HG03460 (cell line): ENCODE data around the gene PTH1R.
A peak's percentile ranks its signal among the peaks of the same experiment; 100 is the strongest.

Source experiments
- ATAC-seq: cut with Tn5 transposase; IDR thresholded peaks from one replicate; pipeline ENCODE4 v1.9.1; 2021; ENCODE audit not compliant: unreplicated experiment

PTH1R gene

DNA sequence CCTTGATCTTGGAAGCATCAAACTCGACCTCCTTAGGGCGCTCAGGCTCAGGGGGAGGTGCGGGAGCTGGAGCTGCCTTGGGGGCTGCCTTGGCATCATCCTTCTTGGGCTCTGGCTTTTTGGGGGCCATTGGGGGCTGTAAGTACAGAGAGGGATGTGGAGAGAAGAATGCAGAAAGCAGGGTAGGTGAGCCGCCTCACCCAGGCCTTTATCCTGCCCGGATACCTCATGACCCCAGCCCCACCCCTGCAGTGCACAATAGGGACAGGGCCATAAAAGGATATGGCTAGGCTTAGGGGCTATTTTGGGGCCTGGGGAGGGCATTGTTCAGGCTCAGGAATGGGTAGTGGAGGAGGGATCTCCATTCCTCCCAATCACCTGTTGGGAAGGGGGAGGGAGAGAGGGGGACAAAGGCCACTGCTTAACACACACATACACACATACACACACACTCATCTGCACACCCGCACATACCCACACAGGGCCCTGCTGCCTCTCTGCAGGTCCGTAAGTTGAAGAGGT lies 14.2 kb upstream of the PTH1R start, which contains the start of gene MYL3:
MYL3 (minus strand) TSS at position 184 of the 522 bp plus-strand sequence; CDS start at position 130, 54 bp downstream.
- ATAC-seq, result no peak

DNA sequence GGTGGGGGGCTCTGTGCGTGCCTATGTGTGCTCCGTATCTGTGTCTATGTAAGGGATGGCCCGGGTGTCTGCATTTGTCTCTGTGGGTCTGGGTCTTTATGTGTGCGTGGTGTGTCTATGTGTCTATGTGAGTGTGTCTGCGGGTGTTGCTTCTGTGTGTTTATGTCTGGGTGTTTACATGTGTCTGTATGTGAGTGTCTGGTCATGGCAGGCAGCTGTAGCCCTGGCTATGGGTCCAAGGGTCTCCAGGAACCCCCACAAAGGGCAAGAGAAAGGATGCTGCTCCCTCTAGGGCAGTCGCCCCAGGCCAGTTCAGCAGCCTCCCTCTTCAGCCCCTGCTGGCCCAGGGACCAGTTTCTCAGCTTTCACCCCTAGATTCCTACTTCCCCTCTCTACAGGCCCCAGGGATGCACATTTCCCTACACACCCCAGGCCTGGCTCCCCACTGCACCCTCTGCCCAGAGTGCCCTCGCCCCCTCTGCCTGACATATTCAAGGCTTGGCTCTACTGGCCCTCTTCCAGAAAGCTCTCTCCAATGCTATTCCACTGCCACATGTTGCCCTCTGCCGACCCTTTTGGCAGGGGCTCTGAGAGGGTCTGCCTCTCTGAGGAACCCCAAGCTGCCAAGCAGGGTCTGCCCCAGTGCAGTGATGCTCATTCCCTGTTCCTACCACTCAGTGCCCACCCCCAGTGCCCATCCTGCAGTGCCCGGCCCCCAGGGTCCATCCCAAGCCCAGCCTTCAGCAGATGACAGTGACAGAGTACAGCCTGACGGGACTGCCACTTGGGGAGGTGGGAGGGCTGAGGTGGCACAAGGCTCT lies 13.2 kb upstream of the PTH1R start:
- ATAC-seq, result no peak

DNA sequence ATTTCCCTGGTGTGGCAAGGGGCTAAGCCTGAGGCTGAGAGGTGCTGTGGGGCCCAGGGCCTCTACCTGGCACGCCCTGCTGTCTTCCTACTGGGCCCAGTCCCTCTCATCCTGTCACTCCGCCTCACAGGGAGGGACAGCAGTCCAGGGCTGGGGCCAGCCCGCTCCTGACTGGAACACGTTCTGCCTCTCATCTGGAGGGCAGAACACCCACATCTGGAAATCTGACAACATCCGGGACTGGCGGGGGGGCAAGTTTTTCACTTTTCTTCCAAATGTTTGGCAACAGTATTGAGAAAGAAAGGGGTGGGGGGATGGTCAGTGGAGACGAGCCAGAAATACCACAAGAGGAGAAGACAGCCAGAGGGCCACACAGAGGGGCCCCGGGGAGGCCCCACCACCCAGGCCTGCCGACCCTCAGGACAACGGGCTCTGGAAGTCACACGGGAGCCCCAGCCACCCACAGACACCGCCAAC lies 12.5 kb upstream of the PTH1R start:
- ATAC-seq, result no peak

DNA sequence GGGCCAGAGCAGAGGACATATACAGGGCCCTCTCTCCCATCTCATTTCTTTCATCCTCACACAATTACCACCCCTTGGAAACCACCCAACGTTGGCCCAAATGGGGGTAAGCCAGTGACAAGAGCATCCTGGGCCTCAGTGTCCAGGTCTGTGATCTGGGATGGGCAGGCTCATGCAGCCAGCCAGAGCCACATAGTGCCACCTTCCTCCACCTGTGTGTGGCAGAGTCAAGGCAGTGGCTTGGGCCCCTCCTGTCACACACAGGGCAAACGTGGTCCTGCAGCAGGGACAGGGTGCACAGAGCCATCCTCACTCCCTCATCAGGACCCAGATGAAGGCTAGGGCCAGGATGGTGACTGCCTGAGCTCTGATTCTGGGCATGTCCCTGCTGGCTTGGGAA lies 12.0 kb upstream of the PTH1R start:
- no peak for ATAC-seq

DNA sequence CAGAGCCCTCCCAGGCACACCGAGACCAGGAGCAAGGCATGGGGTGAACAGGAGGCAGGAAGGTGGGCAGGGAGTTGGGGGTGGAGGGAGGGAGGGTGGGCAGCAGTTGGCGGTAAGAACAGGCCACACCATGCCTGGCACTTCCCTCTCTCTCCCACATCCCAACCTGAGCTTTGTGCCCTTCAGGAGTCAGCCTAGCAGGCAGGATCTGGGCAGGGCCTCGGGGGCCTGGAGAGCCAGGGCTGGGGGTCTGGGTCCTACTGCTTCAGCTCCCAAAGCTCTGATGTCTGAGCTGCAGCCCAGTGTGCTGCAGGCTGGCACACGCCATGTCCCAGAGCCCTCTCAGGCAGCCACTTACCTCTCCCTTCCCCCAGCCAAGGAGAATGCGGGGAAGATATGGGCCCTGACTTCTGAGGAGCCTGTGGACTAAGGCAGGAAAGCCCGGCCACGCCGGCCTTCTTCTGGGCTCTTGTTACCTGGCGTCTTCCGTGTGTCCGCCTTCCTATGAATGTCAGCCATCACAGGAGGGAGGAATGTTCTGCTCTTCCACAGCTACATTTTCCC lies 11.4 kb upstream of the PTH1R start:
- ATAC-seq, result no peak

DNA sequence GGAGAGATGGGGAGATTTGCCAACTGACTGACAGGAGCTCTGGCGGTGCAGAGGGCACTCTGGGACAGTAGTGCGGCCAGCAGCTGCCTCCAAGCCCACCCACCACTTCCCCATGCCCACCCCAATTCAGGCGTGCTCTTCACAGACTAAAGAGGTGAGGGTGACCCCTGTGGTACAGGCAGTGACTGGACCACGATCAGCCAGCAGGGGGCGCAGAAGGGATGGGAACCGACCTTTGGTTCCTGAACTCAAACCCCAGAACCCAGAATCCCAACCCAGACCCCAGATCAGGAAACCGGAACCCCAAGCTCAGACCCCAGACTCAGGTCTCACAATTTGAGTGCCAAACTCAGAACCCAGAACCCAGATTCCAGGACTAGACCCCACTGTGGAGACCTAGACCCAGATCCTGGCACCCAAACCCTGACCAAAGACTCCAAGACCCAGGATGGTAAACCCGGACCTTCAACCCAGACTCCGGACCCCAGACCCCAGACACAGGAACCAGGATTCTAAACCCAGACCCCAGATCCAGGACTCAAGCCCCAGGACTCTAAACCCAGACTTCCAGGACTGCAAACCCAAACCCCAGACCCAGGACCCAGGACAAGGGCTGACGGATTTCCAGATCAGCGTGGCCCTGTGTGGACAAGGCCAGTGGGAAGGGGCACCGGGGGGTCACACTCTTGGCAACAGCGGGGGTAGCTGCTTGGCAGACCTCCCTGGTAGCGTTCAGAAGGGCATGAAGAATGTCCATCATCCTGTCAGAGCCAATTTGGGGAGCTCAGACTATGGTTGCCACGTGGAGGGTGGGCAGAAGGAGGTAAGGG lies 10.6 kb upstream of the PTH1R start:
- no peak for ATAC-seq

DNA sequence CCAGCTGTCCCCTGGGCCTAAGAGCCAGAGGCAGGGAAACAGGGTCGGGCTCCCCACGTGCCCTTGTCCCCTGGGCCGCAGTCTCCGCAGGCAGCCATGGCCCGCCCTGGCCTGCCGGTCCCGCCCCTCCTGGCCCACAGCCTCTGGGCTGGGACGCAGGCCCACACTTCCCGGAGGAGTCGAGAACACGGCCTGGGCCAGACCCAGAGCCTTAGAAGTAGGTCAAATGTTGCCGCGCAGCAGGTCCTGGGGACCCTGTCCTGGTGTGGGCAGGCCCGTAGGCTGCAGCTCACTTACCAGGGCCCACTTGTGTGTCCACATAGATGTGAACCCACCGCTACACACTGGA lies 10.0 kb upstream of the PTH1R start:
- ATAC-seq, result no peak

DNA sequence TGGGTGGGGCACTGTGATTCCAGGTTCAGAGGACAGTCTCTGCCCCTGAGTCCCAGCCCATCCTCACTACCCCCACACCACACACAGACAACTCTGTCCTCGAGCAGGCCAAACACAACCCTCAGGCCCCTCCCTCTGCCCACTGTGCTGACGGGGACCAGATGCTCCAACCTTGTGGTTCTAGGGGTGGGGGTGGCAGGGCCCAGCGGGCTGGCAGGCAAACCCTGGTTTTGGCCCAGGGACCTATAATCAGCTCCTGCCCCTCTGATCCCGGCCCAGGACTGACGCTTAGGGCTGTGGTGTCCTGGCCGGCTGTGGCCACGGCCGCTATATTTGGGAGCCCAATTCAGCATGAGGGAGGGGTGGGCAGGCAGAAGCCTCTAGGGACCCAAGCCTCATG lies 9.2 kb upstream of the PTH1R start:
- ATAC-seq, result no peak

DNA sequence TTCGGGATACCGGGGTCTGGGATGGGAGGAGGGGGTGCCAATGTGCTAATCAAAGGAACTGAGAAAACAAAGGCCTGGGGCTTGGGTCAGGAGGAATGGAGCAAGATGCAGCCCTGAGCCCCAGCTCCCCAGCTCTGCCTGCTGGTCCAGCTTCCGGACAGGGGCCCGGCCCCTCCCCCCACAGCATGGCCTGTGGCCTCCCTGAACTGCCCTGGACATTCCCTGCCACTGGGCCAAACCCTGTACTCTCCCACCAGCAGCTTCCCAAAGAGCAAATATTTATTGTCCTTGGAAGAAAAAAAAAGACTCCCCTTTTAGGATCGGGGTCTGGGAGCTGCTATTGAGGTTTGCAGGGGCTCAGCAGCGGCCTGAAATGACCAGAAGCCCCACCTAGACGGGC lies 8.6 kb upstream of the PTH1R start:
- ATAC-seq, result no peak

DNA sequence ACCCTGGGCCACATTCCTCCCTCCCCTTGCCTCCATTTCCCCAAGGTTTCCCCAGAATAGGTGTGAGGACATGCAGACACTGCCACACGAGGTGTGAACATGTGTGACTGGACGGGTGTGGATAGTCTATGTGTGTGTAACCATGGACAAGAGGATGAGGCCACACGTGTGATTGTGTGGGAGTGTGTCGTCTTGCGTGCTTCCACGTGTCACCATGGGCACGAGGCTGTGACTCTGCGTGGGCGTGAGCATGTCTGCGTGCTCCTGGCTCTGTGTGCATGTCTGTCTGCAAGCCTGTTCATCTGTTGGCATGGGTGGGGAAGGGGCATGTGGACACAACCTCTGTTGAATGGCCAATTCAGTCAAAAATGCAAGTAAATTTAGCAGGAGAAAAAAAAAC lies 8.1 kb upstream of the PTH1R start:
- ATAC-seq, result no peak

DNA sequence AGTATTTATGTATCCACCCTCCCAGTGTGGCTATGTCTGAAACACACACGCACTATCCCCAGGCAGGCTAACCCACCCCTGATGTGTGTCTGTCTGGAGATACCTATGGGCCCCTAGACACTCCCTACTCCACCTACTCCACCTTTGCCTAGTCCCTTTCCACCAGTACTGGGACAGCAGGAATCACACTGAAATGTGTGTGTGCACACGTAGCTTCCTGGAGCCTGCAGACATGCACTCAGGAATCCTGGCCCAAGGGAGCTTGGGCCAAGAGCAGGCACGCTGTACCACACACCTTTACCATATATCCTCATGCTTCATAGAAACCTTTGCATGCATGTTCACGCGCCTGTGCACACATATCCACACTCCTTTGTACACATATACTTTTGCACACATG lies 6.9 kb upstream of the PTH1R start:
- ATAC-seq, result no peak

- no peak for ATAC-seq
Measured at GRCh38 chr3:46871222-46871621, 6.3 kb upstream of the PTH1R start.

- no peak for ATAC-seq
Measured at GRCh38 chr3:46873521-46873920, 4.0 kb upstream of the PTH1R start.

GRCh38 chr3:46874430-46874829 lies 3.1 kb upstream of the PTH1R start:
- ATAC-seq, result no peak

DNA sequence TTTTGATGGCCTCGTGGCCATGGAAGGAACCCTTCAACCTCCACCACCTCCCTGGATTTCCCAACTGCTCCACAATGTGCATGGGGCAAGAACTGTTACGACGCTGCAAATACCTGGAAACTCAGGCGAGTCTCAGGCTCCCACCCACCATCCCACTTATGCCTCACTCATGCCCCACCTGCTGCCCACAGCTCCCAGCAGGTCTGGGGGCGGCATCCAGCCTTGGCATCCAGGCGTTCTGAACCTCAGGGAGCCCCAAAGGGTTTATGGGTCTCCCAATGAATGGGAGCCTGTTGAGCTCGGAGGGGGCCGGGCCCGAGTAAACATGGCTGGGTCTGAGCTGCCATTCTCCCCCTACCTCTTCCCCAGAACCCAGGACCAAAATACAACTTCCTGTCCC lies 2.0 kb upstream of the PTH1R start:
- ATAC-seq, result no peak

- ATAC-seq, result no peak
Measured at GRCh38 chr3:46876313-46877300, 914 bp upstream of the PTH1R start.

- peak; percentile 44 for ATAC-seq
Measured at GRCh38 chr3:46878781-46879436, 1.4 kb downstream of the PTH1R start.

DNA sequence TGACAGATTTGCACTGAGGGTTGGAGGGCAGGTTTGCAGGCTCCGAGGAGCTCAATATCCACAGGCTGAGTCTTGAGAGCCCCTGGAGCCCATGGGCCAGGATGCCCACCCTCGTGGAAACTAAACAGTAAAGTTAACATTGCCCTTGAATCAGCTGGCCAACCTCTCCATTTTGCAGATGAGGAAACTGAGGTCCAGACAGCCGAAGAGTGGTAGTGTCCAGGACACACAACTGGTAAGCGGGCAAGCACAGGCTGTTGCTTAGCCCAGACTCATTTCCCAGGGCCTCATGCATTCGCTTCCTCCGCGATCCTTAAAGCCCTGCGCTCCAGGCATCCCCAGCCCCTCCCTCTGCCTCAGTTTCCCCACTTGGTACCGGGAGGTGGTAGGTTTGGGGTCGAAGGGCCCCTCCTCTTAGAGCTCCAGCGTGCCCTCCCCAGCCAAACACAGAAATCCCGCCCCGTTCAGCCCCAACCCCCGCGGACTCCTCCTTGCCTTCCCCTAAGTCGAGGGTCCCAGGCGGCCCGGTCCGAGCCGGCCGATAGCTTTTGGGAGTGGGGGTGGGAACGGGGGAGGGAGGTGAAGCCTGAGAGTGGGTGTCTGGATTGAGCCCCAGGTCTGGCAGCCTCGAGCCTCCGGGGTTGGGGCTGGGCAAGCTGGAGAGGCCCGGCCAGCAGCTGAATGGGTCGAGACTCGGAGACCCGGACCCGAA lies 3.5 kb downstream of the PTH1R start:
- ATAC-seq, result no peak
